HL-60 (cell line): Measurements from ENCODE around the gene WDPCP.

Experiments used
- GABPA ChIP-seq: IDR thresholded peaks from 2 replicates; pipeline ENCODE4 v1.6.1; 2012; ENCODE audit warnings: low read depth
- TF ChIP-seq, protein P1 (sequence below): IDR thresholded peaks from one replicate; pipeline ENCODE4 v1.5.1; 2011; ENCODE audit warnings: low read length, control low read depth, inconsistent platforms; ENCODE audit not compliant: insufficient read depth

DNA sequence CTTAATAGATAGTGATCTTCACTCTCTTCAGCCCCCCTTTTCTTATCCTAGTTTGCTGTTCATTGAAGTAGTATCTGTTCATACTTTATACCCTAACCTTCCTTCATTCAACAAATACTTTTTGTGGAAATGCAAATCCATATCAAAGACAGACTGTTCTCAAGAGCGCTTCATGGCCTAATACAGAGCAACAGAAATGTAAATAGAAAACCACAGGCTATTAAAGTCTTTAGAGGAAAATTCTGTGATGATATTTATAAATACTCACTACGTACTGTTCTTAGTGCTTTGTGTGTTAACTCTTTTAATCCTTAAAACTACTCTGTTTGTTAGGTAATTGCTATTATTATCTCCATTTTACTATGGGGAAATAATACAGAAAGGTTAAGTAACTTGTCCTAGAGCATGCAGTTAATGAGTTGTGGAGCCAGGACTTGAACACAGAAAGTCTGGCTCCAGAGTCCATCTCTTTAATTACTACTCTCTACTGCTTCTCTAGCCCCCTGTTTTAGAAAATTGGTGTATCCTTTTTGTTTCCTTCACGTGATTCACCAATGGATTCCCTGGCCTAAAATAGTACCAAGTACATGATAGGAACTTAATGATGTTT, 3.4 kb upstream of the WDPCP start:
- TF ChIP-seq, protein P1, sequence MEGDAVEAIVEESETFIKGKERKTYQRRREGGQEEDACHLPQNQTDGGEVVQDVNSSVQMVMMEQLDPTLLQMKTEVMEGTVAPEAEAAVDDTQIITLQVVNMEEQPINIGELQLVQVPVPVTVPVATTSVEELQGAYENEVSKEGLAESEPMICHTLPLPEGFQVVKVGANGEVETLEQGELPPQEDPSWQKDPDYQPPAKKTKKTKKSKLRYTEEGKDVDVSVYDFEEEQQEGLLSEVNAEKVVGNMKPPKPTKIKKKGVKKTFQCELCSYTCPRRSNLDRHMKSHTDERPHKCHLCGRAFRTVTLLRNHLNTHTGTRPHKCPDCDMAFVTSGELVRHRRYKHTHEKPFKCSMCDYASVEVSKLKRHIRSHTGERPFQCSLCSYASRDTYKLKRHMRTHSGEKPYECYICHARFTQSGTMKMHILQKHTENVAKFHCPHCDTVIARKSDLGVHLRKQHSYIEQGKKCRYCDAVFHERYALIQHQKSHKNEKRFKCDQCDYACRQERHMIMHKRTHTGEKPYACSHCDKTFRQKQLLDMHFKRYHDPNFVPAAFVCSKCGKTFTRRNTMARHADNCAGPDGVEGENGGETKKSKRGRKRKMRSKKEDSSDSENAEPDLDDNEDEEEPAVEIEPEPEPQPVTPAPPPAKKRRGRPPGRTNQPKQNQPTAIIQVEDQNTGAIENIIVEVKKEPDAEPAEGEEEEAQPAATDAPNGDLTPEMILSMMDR, result no peak
- no peak for TF ChIP-seq GABPA
